ENCODE results near the gene ABCE1.
A peak's percentile ranks its signal among the peaks of the same experiment; 100 is the strongest.

Gene ABCE1

GRCh38 chr4:145097821-145098674 is at the start of gene ABCE1, which contains the start of gene ANAPC10:
Gene ABCE1 (plus strand): TSS chr4:145098311. CDS start chr4:145104413, 6,102 bp downstream.
Gene ANAPC10 (minus strand): TSS chr4:145098196. CDS start chr4:145096099, 2,097 bp downstream.
- FAIRE-seq, result peak; percentile 91

- FAIRE-seq, result no peak
Measured at GRCh38 chr4:145048817-145049216, 49.3 kb upstream of the ABCE1 start.

GRCh38 chr4:145049241-145049640 is 48.9 kb upstream of the ABCE1 start:
- no peak for FAIRE-seq

- FAIRE-seq, result no peak
Measured at GRCh38 chr4:145055533-145056257, 42.4 kb upstream of the ABCE1 start.

GRCh38 chr4:145056325-145057130 is 41.6 kb upstream of the ABCE1 start:
- FAIRE-seq, result no peak

- FAIRE-seq, result no peak
Measured at GRCh38 chr4:145058256-145058655, 39.9 kb upstream of the ABCE1 start.

- peak; percentile 95 for FAIRE-seq
Measured at GRCh38 chr4:145061318-145061920, 36.7 kb upstream of the ABCE1 start.

GRCh38 chr4:145066063-145066501 is 32.0 kb upstream of the ABCE1 start:
- FAIRE-seq, result peak; percentile 15

- no peak for FAIRE-seq
Measured at GRCh38 chr4:145069361-145069760, 28.8 kb upstream of the ABCE1 start.

GRCh38 chr4:145071560-145071959 is 26.6 kb upstream of the ABCE1 start:
- no peak for FAIRE-seq

GRCh38 chr4:145075742-145076468 is 22.2 kb upstream of the ABCE1 start:
- FAIRE-seq, result no peak

GRCh38 chr4:145076469-145076855 is 21.6 kb upstream of the ABCE1 start:
- no peak for FAIRE-seq

- no peak for FAIRE-seq
Measured at GRCh38 chr4:145081756-145082155, 16.4 kb upstream of the ABCE1 start.

GRCh38 chr4:145083891-145084605 is 14.1 kb upstream of the ABCE1 start:
- no peak for FAIRE-seq

GRCh38 chr4:145090380-145090779 is 7.7 kb upstream of the ABCE1 start:
- FAIRE-seq, result no peak

- FAIRE-seq, result no peak
Measured at GRCh38 chr4:145093638-145094037, 4.5 kb upstream of the ABCE1 start.

GRCh38 chr4:145097331-145097820 is 735 bp upstream of the ABCE1 start:
- no peak for FAIRE-seq

GRCh38 chr4:145098675-145099037 is 545 bp downstream of the ABCE1 start:
- no peak for FAIRE-seq

- FAIRE-seq, result no peak
Measured at GRCh38 chr4:145099653-145100052, 1.5 kb downstream of the ABCE1 start.

GRCh38 chr4:145101091-145101490 is 3.0 kb downstream of the ABCE1 start:
- FAIRE-seq, result no peak

GRCh38 chr4:145102619-145103018 is 4.5 kb downstream of the ABCE1 start:
- no peak for FAIRE-seq
